H1 (cell line): ENCODE data around the gene PRF1. TPM values are rescaled to one million over a fixed set of nuclear protein-coding genes. Genes with fewer than 3 reads are reported as not detected.

Source experiments
- NANOG ChIP-seq: IDR thresholded peaks from 2 replicates; pipeline ENCODE4 v1.6.1; 2011; ENCODE audit warnings: low read length, low read depth, mild to moderate bottlenecking, inconsistent platforms; ENCODE audit not compliant: insufficient read depth, poor library complexity, severe bottlenecking
- SP1 ChIP-seq: IDR thresholded peaks from 2 replicates; pipeline ENCODE4 v1.6.1; 2011; ENCODE audit warnings: low read depth, low read length
- polyA plus RNA-seq, 7 experiments: library from polyadenylated mRNA; depleted of rRNA in 3 of 7; stranded (reverse) in 5 of 7; unstranded in 2 of 7; fragments of >200 nt in 5 of 7; fragments of 200-250 nt in 2 of 7; gene quantifications; 1 replicate in 5 of 7; 2 replicates in 1 of 7; 4 replicates in 1 of 7; pipeline versions ENCODE4 v1.2.1 to v1.2.3, GENCODE V29; 2011 to 2013; ENCODE audit warnings: missing spikeins in 2 of 7, mixed read lengths in 2 of 7
- total RNA-seq: library from RNA; stranded (reverse); fragmentation: NEBNext Ultra II Directional; extraction: Animal tissue kit (Norgen Biotek cat#: 25700); gene quantifications from 2 replicates; pipeline ENCODE4 v1.2.1, GENCODE V29; 2021

The PRF1 gene
- total and polyA plus RNA-seq, 2 of the 8 experiments (the other 6 are each of a cell fraction or from before 2014, with no cell fraction given) = 0.15 TPM; not detected in 1

DNA sequence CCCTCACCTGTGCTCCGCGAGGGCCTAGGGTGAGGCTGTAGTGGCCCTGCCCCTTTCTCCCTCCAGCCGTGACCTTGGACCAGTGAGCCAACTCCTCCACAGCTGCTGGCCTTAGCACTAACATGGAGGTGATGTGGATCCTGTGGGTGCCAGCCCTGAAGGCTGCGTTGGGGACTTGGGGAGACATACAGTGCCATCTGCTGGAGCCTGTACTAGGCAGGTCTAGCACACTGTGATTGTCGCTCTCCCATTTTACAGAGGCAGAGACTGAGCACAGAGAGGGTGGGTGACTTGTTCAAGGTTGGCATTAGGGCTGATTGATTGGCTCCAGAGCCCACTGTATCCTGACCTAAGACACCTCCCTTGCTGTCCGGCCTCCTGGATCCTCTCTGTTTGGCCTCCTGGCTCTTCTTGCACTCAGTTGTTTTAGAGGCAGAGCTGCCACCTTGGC is 37.6 kb downstream of the PRF1 start (continued):
- TF ChIP-seq SP1 = no peak
- no peak for TF ChIP-seq NANOG
